Lung (tissue), 12 donors: ENCODE measurements around the gene SLC35E2B. TPM values are rescaled to one million over a fixed set of nuclear protein-coding genes. Genes with fewer than 3 reads are reported as not detected.

Source experiments
- ATAC-seq: fragments of 200-7000 bp; cut with Tn5 transposase; one replicate; pipeline ENCODE4 v1.9.1; 2020; ENCODE audit warnings: moderate number of reproducible peaks; ENCODE audit not compliant: insufficient read depth, low FRiP score
- DNase-seq, 3 donors: peaks; one replicate each; pipeline ENCODE4 v3.0.0-alpha.2; 2013 to 2017
- H3K27ac ChIP-seq, 2 donors: one replicate each; pipeline ENCODE4 v1.5.1; 2013; ENCODE audit warnings: mild to moderate bottlenecking in 2 of 2, moderate library complexity in 2 of 2, control low read depth in 1 of 2, inconsistent platforms in 1 of 2, low read depth in 1 of 2, low read length in 1 of 2
- H3K27me3 ChIP-seq, 3 donors: one replicate each; pipeline ENCODE4 v1.5.1; 2013; ENCODE audit warnings: low read length in 2 of 3; ENCODE audit not compliant: control insufficient read depth in 3 of 3, insufficient read depth in 3 of 3
- H3K36me3 ChIP-seq, 4 donors: one replicate each; pipeline ENCODE4 v1.5.1; 2013; ENCODE audit warnings: low read length in 4 of 4, mild to moderate bottlenecking in 1 of 4, moderate library complexity in 1 of 4; ENCODE audit not compliant: control insufficient read depth in 4 of 4, insufficient read depth in 4 of 4
- H3K4me1 ChIP-seq, 5 donors: one replicate each; pipeline ENCODE4 v1.5.1; 2013; ENCODE audit warnings: low read length in 5 of 5, mild to moderate bottlenecking in 2 of 5, moderate library complexity in 1 of 5; ENCODE audit not compliant: control insufficient read depth in 5 of 5, insufficient read depth in 5 of 5
- H3K4me3 ChIP-seq: one replicate; pipeline ENCODE4 v1.5.1; 2013; ENCODE audit warnings: mild to moderate bottlenecking, control low read depth, moderate library complexity
- H3K9ac ChIP-seq, 2 donors: one replicate each; pipeline ENCODE4 v1.5.1; 2013; ENCODE audit warnings: low read length in 2 of 2, control low read depth in 1 of 2; ENCODE audit not compliant: insufficient read depth in 1 of 2
- H3K9me3 ChIP-seq, 4 donors: one replicate each; pipeline ENCODE4 v1.5.1; 2013; ENCODE audit warnings: low read length in 3 of 4, mild to moderate bottlenecking in 1 of 4, moderate library complexity in 1 of 4; ENCODE audit not compliant: control insufficient read depth in 4 of 4, insufficient read depth in 3 of 4
- WGBS, 2 donors: extraction: QIAGEN DNeasy Blood & Tissue Kit; methylation state at CpG; one replicate each; pipeline ENCODE4 v1.1.7; 2013; 5-methylcytosine and 5-hydroxymethylcytosine counted together
- polyA plus RNA-seq, 2 donors: library from polyadenylated mRNA; stranded (reverse); fragments of 200-250 nt; gene quantifications; one replicate each; pipeline ENCODE4 v1.2.1, GENCODE V29; 2013
- total RNA-seq, 2 donors: library from RNA; depleted of rRNA in 1 of 2; stranded (reverse); fragments of >200 nt in 1 of 2; gene quantifications; one replicate each; pipeline ENCODE4 v1.2.1, GENCODE V29; 2014 to 2021
- TF ChIP-seq, protein P1 (sequence below): IDR thresholded peaks from 2 replicates; pipeline ENCODE4 v1.5.1; 2012; ENCODE audit warnings: mild to moderate bottlenecking; ENCODE audit errors: control extremely low read depth, extremely low read depth
- donor health status: control.
- donor health status: control.
- donor health status: Bipolar disorder and iron deficiency.
- donor health status: healthy.
- donor health status: DM: yes; HTN: yes; CAD: no.

Gene SLC35E2B
- total and polyA plus RNA-seq, 4 donors, result 19.1 to 45.9 (median 30.9) TPM

DNA sequence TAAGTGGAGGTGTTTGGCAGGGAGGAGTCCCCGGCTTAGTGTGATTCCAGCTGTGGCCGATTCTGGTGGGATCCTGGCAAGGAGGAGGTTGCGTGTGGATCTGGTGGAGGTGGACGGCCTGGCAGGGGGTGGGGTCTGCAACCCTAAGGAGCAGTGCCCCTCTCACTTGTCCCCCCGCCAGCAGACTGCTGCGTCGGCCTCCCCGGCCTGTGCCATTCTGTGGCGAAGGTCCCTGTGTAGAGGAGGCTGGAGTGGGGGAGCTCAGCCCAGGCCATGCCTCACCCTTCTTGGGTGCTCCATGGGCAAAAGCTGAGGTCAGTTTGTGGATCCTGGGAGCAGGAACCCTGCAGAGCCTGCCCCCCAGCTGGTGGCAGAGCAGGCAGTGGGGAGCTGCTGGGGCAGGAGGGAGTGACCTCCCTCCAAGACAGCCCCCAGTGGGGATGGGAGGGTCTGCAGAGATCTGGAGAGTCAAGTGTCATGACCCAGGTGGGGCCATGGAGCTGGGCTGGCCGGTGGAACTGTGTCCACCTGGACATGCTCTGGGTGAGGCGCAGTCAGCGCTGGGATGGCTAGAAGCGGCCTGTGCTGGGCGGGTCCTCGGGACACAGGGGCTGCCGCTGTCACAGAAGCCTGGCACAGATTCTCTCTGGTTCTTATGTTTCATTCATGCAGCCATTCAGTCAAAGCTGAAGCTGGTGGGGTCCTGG, 72.0 kb downstream of the SLC35E2B start:
- ATAC-seq (no peak), DNase-seq (no peak)
- H3K27me3 ChIP-seq, result no peaks in the 10 kb centered on the region
- no peaks in the 10 kb centered on the region for H3K9me3 ChIP-seq
- no peak overlapping the region for H3K9ac ChIP-seq
- H3K4me1 ChIP-seq, result peaks cover 0 to 22% (median 7%) of the 10 kb centered on the region in 5 donors
- H3K4me3 ChIP-seq, result no peak overlapping the region
- TF ChIP-seq, protein P1, sequence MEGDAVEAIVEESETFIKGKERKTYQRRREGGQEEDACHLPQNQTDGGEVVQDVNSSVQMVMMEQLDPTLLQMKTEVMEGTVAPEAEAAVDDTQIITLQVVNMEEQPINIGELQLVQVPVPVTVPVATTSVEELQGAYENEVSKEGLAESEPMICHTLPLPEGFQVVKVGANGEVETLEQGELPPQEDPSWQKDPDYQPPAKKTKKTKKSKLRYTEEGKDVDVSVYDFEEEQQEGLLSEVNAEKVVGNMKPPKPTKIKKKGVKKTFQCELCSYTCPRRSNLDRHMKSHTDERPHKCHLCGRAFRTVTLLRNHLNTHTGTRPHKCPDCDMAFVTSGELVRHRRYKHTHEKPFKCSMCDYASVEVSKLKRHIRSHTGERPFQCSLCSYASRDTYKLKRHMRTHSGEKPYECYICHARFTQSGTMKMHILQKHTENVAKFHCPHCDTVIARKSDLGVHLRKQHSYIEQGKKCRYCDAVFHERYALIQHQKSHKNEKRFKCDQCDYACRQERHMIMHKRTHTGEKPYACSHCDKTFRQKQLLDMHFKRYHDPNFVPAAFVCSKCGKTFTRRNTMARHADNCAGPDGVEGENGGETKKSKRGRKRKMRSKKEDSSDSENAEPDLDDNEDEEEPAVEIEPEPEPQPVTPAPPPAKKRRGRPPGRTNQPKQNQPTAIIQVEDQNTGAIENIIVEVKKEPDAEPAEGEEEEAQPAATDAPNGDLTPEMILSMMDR, result no peak
- H3K36me3 ChIP-seq, result peaks cover 0 to 15% (median 13%) of the 10 kb centered on the region in 4 donors
- H3K27ac ChIP-seq, result peak overlapping the region in 1 of 2 donors; percentile 58
- WGBS, 2 donors, result 91 to 93% methylated on average over 16 of the region's 16 CpGs

DNA sequence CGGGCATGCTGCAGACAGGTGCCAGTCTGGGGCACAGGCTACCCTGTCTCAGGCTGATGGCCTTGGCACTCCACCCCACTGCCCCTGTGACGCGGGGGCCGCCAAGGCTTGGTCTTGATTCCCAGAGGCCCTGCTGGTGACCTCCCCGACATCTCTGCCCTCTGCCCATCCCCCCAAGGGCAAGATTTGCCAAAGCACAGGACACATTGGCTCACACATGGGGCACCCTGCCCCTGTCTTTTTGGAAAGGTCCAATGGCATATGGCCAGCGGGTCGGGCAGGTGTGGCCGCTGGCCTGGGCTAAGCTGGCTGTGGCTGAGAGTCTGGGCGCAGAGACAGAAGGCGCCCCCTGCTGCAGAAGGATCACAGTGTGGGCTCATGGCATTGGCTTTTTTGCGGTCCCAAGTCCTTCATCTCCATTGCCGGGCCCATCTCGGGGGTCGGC, 72.7 kb downstream of the SLC35E2B start:
- DNase-seq (no peak), ATAC-seq (no peak)
- no peak overlapping the region for H3K9ac ChIP-seq
- no peaks in the 10 kb centered on the region for H3K9me3 ChIP-seq
- TF ChIP-seq, protein P1, result no peak
- peaks cover 0 to 15% (median 13%) of the 10 kb centered on the region in 4 donors for H3K36me3 ChIP-seq
- 82 to 89% methylated on average over 14 of the region's 14 CpGs for WGBS, 2 donors
- H3K27ac ChIP-seq, result peak overlapping the region in 1 of 2 donors; percentile 14
- peaks cover 0 to 19% (median 7%) of the 10 kb centered on the region in 5 donors for H3K4me1 ChIP-seq
- no peak overlapping the region for H3K4me3 ChIP-seq
- no peaks in the 10 kb centered on the region for H3K27me3 ChIP-seq

DNA sequence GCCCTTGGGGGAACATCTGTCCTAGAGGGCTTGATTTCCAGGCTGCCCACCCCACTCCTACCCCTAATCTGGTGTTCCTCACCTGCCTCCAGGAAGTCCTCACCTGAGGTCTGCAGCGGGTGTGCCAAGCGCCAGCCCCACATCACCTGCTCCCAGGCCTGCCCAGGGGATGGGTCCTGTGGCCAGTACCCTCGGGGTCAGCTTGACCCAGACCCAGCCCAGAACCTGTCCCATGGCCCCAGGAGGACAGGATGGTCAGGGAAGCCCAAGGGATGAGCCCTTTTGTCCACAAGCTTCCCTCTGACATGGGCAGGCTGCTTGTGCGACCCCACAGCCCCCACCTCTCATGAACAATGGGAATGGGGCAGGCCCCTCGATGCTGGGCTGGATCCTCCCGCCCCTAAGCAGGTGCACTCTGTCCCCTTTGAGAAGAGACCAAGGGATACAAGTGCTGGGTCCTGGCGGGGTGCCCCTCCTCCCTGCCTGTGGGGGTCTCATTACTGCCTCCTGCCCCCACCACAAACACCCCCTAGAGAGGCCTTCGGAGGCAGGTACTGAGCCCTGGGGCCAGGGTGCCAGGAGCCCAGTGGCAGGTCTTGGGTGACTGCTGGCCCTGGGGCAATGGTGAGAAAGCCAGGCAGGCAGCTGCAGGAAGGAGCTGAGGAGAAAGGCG, 74.1 kb downstream of the SLC35E2B start:
- ATAC-seq, result no peak
- peaks cover 0 to 12% (median 9%) of the 10 kb centered on the region in 4 donors for H3K36me3 ChIP-seq
- H3K4me3 ChIP-seq, result no peak overlapping the region
- no peak for DNase-seq
- H3K9me3 ChIP-seq, result no peaks in the 10 kb centered on the region
- H3K27me3 ChIP-seq, result no peaks in the 10 kb centered on the region
- no peak overlapping the region for H3K27ac ChIP-seq
- 94 to 97% methylated on average over 9 of the region's 9 CpGs for WGBS, 2 donors
- H3K4me1 ChIP-seq, result peaks cover 0 to 25% (median 13%) of the 10 kb centered on the region in 5 donors
- no peak overlapping the region for H3K9ac ChIP-seq
- TF ChIP-seq, protein P1, result no peak
